PC-9 (cell line): ENCODE results near the gene IFNA13.

Experiments
- EZH2 ChIP-seq: fragments of 200-600 bp; sonication (generic); IDR thresholded peaks from 2 replicates; pipeline ENCODE4 v1.8.0; 2017; ENCODE audit warnings: antibody characterized with exemption, low read depth
- TF ChIP-seq, protein P1 (sequence below): fragments of 200-600 bp; sonication (generic); conservative IDR thresholded peaks from 2 replicates; pipeline ENCODE4 v1.6.1; 2017; ENCODE audit warnings: mixed run types, antibody characterized with exemption, mild to moderate bottlenecking, moderate library complexity

DNA sequence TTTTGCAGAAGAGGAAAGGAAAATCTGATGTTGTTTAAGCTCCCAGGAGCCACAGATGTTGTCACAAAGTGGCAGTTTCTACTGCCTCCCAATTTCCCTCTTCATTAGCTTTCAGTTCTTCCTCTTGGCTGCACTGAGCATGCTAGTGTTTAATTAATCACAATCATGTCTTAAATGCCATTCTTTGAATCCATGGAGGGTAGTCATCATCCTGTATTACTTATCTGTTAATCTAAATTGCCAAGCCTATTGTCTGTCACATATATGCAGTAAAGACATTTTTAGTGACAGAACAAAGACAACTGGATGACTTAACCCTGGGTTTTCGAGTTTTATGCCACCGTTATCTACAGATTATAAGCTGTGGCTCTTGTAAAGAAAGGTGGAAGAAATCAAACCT lies 47.4 kb downstream of the IFNA13 start:
- TF ChIP-seq, protein P1, sequence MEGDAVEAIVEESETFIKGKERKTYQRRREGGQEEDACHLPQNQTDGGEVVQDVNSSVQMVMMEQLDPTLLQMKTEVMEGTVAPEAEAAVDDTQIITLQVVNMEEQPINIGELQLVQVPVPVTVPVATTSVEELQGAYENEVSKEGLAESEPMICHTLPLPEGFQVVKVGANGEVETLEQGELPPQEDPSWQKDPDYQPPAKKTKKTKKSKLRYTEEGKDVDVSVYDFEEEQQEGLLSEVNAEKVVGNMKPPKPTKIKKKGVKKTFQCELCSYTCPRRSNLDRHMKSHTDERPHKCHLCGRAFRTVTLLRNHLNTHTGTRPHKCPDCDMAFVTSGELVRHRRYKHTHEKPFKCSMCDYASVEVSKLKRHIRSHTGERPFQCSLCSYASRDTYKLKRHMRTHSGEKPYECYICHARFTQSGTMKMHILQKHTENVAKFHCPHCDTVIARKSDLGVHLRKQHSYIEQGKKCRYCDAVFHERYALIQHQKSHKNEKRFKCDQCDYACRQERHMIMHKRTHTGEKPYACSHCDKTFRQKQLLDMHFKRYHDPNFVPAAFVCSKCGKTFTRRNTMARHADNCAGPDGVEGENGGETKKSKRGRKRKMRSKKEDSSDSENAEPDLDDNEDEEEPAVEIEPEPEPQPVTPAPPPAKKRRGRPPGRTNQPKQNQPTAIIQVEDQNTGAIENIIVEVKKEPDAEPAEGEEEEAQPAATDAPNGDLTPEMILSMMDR: no peak
- no peak for TF ChIP-seq EZH2
